Endometrium (tissue), 2 donors: Measurements from ENCODE around the gene CCDC192.

ENCODE experiments used
- FAIRE-seq: peaks from 2 replicates; lab custom pipeline; 2012; peaks lifted over from hg19 to GRCh38; lab: Jason Lieb, UNC
- donor health status: control.
- donor health status: control.

Gene CCDC192

GRCh38 chr5:127958421-127959011, 255.3 kb downstream of the CCDC192 start:
- FAIRE-seq, result no peak

GRCh38 chr5:127959152-127959764, 256.1 kb downstream of the CCDC192 start:
- no peak for FAIRE-seq

GRCh38 chr5:127960270-127960691, 257.1 kb downstream of the CCDC192 start:
- FAIRE-seq, result no peak

GRCh38 chr5:127961006-127961762, 258.0 kb downstream of the CCDC192 start:
- FAIRE-seq, result no peak

- FAIRE-seq, result no peak
Observed at GRCh38 chr5:127961763-127962145, 258.6 kb downstream of the CCDC192 start.

GRCh38 chr5:127962491-127962890, 259.3 kb downstream of the CCDC192 start:
- FAIRE-seq, result no peak

- no peak for FAIRE-seq
Observed at GRCh38 chr5:127963233-127963632, 260.0 kb downstream of the CCDC192 start.

- no peak for FAIRE-seq
Observed at GRCh38 chr5:127963931-127964330, 260.7 kb downstream of the CCDC192 start.

- no peak for FAIRE-seq
Observed at GRCh38 chr5:127967323-127967982, 264.3 kb downstream of the CCDC192 start.

GRCh38 chr5:127967983-127968592, 264.9 kb downstream of the CCDC192 start:
- no peak for FAIRE-seq

- FAIRE-seq, result no peak
Observed at GRCh38 chr5:127969002-127969401, 265.8 kb downstream of the CCDC192 start.

- FAIRE-seq, result no peak
Observed at GRCh38 chr5:127969651-127970050, 266.5 kb downstream of the CCDC192 start.

- FAIRE-seq, result no peak
Observed at GRCh38 chr5:127970081-127970480, 266.9 kb downstream of the CCDC192 start.

- FAIRE-seq, result no peak
Observed at GRCh38 chr5:127970854-127971425, 267.7 kb downstream of the CCDC192 start.

GRCh38 chr5:127975961-127976360, 272.8 kb downstream of the CCDC192 start:
- no peak for FAIRE-seq

GRCh38 chr5:127976525-127976924, 273.3 kb downstream of the CCDC192 start:
- FAIRE-seq, result no peak

GRCh38 chr5:127976991-127977717, 274.0 kb downstream of the CCDC192 start:
- no peak for FAIRE-seq

GRCh38 chr5:127978738-127979300, 275.6 kb downstream of the CCDC192 start:
- FAIRE-seq, result no peak

- FAIRE-seq, result no peak
Observed at GRCh38 chr5:127979475-127979874, 276.3 kb downstream of the CCDC192 start.

GRCh38 chr5:127980843-127981242, 277.7 kb downstream of the CCDC192 start:
- no peak for FAIRE-seq

GRCh38 chr5:127981498-127981897, 278.3 kb downstream of the CCDC192 start:
- no peak for FAIRE-seq
